NCI-H526 treated with DMSO at 0.1 percent for 48 hours (cell line): ENCODE measurements around the gene IGFBP2.

ENCODE experiments used
- DNase-seq: peaks from one replicate; lab custom pipeline; 2025; lab: John Stamatoyannopoulos, UW

The IGFBP2 gene

DNA sequence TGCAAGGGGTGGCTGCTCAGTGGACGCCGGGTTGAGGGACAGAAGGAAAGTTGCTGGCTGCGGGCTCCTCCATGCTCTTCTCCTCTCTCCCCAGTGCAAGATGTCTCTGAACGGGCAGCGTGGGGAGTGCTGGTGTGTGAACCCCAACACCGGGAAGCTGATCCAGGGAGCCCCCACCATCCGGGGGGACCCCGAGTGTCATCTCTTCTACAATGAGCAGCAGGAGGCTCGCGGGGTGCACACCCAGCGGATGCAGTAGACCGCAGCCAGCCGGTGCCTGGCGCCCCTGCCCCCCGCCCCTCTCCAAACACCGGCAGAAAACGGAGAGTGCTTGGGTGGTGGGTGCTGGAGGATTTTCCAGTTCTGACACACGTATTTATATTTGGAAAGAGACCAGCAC is 30.6 kb downstream of the IGFBP2 start:
- DNase-seq, result no peak

DNA sequence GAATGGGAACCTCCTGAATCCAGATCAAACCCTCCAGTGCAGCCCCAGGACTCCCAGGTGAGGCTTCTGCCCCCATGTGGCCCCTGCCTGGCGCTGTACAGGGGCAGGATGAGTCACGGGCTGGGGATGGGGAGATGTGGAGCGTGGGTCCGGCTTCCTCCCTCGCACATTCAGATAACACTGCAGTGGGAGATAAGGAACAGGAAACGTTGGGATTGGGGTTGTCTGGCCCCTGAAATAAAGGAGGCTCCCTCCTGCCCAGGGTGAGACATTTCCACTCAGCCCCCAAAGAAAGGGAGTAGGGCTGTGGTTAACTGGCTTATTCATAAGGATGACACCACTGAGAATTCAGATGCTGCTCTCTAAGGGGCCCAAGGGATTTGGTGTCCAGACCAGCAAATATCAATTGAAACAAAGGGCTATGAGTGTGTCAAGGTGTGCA is 31.4 kb downstream of the IGFBP2 start:
- DNase-seq, result no peak

DNA sequence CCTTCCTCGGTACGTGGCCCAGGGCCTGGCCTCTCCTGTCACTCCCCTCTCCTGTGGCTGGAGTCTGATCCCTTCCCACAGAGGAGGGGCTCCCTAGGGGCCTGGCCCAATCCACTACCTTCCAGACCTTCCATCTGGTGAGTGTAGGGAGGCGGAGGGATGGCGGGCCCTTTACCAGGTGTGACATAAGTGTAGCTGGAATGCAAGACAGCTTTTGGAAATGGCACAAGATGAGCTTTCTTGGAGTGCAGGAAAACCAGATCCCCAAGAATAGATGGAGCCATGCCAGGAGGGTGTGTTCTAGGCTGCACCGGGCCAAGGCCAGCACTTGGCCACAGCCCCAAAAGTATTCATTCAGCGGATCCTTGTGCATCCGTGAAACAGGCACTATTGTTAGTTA is 32.0 kb downstream of the IGFBP2 start:
- DNase-seq, result no peak

DNA sequence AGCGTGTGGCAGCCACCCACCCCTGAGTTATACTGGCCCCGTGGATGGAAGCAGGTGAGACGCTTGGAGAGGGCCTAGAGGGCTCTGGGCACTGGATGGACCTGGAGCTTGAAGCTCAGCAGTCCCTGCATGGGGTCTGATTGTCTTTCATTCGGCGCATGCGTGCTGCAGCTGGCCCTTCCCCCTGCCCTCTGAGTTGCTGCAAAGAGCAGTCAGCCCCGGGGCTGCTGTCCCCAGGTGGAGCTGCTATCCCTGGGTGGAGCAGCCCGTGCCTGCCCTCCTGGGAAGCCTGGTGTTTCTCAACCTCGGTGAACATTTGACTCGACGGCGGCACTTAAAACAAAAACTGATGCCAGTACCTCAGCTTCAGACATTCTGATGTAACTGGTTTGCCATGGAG is 32.5 kb downstream of the IGFBP2 start:
- no peak for DNase-seq

DNA sequence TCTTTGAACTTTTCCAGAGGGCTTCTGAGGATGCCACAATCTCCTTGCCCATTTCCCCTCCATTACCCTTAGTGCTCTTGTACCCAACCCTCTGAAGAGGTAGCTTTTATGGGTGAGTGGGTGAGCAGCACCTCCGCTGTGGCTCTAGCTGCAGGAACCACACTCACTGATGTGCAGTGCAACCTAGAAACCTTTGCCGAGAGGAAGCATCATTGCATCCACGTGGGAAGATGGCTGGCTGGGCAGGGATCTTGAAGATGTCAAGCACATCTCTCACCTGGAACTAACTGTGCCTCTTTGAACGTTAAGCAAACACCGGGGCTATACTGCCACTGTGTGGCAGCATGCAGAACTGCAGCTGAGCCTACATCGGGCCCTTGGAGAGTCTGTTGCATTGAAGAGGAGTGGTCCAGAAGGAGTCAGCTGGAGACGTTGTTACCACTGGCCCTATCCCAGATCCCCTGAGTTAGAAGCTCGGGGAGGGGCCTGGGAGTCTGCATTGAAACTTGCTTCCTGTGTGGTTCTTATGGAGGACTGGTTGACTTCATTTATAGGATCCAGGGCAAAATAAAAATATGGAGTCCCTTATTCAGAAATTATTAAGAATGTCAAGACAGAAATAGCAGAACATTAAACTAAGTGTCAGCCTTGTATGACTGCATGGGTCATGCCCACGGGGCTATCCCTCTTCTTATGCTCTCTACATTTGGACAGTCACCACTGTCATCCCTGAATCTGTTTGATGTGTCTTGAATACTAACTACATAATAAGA is 33.4 kb downstream of the IGFBP2 start:
- DNase-seq, result peak; percentile 48

DNA sequence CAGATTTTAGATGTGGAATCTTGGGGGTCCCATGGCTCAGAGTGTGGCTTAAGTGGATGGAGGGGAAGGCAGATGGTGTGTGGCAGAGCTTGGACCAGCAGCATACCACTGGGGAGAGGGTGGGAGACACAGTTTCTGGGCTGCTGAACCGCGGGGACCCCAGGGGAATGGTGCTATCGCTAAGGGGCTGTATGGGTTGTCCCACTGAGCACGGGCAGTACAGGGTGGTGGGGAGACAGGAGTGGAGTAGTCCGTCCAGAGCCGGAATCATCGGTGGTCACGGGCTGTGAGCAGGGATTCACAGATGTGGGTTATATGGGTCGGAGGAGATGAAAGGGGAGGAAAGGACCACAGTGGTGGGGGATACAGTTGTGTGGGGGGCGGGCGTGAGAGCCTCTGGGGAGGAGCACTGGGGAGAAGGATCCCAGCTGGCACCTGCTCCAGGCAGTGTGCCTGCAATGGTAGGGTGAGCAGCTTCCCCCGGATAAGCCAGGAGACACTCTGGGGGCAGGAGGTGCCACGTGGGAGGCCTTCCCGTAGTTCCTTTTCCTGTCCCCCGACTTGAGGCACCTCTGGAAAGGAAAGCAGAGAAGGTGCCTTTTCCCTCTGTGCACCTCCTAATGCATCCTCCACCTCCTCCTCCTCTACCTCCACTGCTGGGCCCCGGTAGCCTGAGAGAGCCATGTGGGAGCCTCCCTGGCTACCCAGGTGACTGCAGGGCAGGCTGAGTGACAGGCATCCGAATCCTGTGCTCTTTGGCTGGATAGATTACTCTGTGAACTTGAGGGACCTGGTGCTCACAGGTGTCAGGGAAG is 37.3 kb downstream of the IGFBP2 start:
- DNase-seq, result no peak

DNA sequence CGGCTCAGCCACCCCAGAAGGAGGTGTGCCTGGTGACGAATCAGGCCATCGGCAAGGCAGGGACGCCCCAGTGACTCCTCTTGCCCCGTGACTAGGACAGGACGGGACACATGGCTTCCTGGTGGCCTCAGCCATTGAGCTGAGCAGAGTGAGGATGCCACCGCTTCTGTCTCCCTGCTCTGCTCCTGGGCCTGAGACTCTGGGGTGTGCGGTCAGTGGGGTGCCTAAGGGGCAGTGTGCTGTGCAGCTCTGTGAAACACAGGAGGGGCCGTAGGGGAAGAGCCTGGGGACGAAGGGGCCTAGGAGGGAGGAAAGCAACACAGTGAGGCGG is 37.8 kb downstream of the IGFBP2 start:
- DNase-seq, result no peak

DNA sequence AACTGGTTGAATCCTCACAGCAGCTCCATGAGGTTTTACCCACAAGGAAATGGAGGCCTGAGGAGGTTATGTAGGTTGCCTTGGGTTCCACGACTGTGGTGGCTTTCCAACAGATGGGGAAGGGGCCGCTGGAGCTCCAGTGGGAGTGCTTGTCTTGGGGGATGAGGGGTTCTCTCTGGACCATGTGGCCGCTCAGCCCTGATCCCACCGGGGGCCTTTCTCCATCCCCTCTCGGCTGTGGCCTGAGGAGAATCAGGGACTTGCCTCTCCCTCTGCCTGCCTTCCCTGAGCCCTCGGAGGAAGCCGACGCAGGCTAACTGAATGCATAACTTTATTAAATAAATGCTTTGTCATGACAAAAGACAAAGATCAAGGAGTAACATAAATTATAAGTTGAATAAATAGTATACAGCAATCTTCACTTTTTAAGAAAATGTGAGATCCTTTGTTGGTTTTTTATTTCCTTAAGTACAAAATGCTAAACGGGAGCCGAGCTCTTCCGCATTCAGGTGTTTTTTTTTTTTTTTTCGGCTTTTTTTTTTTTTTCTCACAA is 38.6 kb downstream of the IGFBP2 start:
- no peak for DNase-seq

DNA sequence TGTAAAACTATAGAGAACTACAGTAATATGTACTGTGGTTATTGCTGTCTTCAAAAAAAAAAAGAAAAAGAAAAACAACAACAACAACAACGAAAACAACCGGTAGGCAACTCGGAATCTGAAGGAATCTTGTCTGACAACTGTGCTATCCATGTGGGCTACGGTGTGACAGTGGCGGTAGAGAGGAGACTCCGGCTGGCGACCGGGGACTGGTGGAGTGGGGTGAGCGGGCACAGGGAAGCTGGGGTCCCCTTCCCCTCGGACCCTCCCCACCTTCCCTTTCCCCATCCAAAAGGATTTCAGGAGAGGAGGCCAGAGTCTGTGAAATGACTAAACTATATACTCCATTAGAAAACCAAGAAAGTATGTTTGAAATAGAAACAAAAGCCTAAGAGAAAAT is 39.2 kb downstream of the IGFBP2 start:
- DNase-seq, result no peak

DNA sequence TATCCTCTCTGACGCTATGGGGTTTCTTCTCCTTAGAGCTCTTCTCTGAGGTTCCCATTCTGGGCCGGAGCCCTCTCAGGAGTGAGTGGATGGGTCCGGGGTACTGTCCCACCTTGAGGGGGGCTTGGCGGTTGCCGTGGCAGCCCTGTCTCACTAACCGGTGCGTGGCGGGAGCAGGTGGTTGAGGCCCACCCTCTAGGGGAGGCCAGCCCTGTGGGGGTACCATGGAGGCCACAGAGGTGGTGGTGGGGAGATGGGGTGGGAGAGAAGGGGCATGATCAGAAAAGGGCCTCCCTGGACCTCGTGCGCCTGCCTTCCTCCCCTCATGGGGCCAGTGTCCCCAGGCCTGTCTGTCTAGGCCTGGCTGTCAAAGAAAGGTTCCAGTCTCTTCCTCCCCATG is 39.8 kb downstream of the IGFBP2 start:
- no peak for DNase-seq

DNA sequence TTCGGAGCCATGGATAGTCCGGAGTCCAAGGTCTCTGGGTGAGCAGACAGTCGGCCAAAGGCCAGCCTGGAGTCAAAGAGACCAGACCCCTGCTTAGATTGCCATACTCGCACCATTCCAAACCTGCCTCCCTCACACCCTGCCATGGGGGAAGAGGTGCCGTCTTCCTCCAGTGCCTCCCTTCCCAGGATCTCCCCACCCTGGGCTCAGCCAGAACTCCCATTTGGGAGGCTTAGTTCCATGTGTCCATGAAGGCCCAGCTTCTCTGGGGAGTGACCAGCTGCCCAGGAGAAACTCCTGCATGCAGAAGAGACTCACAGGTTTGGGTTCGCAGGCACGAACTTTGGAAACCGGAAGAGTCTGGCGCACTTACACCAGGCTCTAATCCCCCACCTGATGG is 40.4 kb downstream of the IGFBP2 start:
- DNase-seq, result no peak

DNA sequence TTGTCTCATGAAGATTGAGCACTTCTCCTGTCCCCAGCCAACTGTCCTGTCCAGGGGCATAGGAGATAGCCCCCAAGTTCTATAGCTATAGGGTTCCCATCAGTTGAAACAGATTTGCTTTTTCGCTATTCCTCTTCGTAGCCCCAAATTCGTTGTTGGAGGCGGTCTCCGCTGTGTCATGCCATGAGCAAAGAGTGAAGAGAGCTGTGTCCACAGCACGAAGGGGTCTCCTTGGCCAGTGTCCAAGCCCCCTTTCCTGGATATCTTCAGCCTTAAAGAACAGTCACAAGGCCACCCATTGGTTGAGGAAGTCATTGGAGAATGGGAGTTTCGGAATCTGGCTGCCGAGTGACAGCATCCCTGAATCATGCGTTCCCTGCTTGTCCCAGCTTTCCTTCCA is 41.2 kb downstream of the IGFBP2 start:
- DNase-seq, result no peak

DNA sequence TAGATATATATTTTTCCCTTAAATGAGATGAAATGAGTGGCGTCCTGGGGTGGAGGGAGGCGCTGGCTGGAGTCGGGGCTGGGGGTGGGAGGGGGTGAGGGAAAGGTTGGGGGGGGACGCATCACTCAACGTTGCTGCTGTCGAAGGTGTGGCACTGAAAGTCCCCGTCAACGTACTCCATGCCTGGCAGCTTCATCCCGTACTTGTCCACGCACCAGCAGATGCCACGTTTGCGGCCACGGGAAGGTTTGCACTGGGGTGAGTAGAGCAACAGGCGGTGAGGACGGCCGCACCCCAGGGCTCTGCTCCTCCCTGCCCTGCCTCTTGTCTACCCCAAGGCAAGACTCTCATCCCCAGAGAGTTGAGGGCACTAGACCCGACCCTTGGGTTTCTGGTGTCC is 43.4 kb downstream of the IGFBP2 start:
- no peak for DNase-seq

DNA sequence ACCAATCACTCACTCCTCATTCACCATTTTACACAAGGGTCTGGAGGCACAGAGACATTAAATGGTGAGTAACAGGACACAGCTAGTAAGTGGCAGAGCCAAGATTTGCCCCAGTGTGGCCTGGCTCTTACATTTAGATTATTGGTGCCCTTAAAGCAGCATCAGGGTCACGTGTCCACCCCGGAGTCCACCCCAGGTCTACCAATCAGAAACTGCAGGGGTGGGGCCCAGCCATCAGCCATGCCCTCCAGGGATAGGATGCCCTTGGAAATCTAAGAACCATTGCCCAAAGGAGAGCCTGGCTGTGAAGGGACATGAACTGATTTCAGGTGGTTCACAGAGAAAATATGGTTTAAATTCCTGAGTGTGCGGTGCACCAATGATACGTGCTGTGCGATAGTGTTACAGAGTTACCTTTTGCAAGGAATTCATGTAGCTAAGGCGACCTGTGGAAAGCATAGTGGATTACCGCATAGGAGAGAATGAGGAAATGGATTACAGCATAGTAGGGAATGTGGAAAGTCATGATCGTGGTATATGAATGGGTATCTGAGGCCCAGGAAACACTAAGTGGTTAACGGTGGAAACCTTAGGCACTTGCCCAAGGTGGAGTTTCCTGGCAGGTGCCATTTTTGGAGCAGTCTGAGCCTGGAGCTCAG is 44.3 kb downstream of the IGFBP2 start:
- no peak for DNase-seq

DNA sequence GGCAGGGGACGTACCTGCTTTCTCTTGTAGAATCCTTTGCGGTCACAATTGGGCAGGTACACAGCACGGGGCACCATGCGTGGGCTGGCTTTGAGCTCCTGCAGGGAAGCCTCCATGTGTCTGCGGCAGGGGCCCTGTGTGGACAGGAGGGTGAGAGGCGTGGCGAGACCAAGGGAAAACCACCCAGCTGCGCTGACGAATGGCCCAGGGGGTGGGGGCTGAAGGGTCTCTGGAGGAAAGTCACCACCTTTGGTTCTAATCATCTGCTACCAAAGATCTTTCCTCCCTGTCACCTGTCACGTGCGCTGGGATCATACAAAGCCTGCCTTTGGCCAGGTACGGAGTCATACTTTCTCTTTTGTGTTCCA is 44.9 kb downstream of the IGFBP2 start:
- no peak for DNase-seq

DNA sequence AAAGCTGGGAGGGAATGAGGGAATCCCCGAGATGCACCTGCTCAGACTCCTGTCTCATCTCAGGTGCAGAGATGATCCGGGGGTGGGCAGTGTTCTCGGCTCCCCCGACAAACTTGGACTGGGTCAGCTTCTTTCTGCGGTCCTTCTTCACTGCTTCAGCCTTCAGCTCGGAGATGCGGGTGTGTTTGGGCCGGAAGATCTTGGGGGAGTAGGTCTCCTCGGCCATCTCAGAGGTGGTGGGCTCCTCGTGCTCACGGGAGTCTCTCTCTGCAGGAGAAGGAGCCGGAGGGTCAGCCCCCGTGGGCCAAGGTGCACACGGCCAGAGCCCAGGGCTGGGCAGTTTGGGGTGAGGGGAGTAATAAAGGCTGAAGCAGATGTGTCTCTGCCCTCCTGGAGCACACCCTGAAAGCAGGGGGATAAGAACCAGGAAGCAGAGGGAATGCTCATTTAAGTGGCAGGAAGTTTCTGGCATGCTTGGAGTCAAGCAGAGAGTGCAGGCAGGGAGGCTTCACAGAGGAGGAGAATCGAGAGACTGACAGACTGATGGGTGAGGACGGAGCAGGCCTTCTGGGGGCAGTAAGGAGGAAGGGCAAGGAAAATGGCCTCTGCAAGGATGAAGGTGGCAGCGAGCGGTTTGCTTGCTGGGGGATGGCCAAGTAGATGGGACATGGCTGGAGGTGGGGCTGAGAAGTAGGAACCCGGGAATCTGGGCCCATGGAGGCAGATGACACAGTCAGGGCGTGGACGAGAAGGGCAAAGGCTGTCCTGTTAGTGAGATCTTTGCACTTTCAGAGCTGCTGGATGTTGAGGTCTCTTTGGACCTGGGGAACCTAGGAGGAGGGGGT is 45.8 kb downstream of the IGFBP2 start:
- no peak for DNase-seq

DNA sequence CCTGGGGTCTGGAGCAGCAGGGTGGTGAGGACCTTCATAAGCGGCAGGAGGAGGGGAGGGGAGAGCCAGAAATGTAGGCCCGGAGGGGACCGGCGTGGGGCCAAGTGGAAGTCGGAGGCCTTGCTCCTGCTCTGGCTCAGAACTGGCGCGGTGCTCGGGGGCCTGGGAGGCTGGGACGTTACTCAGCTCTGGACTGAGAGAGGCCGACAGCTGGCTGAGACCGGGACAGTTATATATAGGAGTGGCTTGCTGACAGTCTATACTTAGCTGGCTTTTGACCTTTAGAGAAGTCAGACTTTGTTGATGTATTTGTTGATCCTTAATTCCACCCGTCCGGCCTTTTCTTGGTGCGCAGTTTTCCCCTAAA is 46.4 kb downstream of the IGFBP2 start:
- DNase-seq, result no peak

DNA sequence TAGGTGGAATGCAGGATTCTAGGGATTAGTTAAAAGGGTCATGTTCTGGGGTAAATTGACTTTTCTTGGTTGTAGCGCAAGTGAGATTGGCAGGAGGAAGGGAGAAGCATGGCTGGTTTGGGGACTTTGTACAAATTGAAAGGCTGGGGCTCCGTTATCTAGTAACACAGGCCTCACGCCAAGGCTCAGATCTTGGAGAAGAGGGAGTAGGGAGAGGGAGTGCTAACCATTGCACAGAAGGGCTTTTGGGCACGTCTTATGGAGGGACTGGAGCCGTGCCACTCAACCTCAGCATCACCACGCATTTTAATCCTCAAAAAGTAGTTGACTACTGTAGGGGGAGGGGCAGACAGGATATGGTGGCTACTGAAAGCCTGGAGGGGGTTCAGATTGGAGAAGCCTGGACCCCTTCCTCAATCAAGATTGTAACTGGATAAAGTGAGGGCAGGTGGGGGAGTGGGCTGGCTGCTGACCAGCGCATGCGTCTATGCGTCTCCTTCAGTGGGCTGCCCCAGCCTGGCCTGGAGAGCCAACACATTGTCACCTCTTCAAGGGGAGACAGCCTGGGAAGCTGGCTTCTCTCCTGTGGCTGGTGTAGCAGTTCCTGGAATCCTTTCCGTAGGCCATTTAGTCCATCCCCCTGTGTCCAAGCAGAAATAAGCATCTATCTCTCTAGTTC is 47.9 kb downstream of the IGFBP2 start:
- DNase-seq, result no peak

DNA sequence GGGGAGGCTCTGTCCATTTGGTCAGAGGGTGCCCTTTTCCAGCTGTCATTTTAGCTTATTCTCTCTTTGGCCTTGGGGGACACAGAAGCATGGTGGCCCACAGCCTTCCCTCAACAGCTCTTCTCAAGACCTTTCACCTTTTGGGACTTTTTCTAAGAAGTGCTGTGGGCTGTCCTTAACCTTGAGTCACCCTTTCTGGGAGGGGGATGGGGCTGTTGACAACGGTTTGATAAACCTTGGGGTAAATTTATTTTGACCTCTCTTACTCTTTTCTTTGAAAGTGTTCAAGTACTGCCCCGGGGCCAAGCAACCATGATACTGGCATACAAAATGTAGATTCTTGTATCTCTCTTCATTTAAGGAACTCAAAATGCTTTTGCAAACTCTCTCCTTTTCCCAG is 48.5 kb downstream of the IGFBP2 start:
- no peak for DNase-seq

DNA sequence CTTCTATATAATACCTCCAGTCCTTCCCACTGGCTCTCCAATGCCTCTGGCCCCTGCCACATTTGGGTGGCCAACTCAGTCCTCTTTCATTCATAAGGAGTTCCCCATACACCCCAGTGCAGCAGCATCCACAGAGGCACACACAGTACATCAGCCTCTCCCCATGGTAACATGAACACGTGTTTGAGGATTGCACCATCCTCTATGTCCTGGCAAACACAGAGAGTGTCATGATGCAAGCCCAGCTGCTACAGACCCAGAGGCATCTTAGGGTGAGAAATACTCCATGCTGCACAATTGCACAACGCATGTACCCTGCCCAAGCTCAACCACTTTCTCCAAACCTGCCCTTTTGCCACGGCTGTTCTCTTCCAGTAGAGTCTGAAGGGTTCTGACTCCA is 50.6 kb downstream of the IGFBP2 start:
- DNase-seq, result no peak

DNA sequence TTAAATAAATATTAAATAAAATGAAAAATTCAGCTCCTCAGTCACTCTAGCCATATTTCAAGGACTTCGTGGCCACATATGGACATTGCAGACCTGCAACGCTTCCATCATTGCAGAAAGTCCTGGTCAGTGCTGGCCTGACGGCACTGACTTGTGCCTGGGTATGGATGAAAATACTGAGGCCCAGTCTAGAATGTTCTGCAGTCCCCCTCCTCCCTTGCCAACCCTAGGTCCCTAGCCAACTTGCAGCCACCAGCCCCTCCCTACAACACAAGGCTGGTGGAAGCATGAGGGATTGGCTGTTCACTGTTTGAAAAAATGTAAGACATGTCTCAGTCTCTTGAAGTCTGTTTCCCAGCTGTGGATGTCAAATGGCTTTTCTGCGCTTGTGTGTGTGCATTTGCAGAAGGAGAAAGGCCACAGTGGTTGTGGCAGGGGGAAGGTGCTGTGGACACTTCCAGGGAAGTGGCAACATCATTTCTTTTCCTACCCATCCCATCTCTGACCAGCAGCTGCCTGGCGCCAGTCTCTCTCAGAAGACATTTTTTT is 52.2 kb downstream of the IGFBP2 start:
- no peak for DNase-seq
